Measurements from ENCODE around the gene ACSS2. TPM values are rescaled to one million over a fixed set of nuclear protein-coding genes. Genes with fewer than 3 reads are reported as not detected.

The ACSS2 gene
- total RNA-seq, 4 donors from 2014 or later: 58.9 to 114 (median 85.3) TPM

- no peaks in the 10 kb centered on the region for H3K9me3 ChIP-seq
- H3K4me1 ChIP-seq: peaks cover 33% of the 10 kb centered on the region
- peak overlapping the region; percentile 68 for H3K4me3 ChIP-seq
- no peak overlapping the region for H3K27ac ChIP-seq
- no peaks in the 10 kb centered on the region for H3K36me3 ChIP-seq
- no peak for TF ChIP-seq POLR2AphosphoS5 (IDR thresholded peaks at IDR 0.05)
- TF ChIP-seq, protein P1, sequence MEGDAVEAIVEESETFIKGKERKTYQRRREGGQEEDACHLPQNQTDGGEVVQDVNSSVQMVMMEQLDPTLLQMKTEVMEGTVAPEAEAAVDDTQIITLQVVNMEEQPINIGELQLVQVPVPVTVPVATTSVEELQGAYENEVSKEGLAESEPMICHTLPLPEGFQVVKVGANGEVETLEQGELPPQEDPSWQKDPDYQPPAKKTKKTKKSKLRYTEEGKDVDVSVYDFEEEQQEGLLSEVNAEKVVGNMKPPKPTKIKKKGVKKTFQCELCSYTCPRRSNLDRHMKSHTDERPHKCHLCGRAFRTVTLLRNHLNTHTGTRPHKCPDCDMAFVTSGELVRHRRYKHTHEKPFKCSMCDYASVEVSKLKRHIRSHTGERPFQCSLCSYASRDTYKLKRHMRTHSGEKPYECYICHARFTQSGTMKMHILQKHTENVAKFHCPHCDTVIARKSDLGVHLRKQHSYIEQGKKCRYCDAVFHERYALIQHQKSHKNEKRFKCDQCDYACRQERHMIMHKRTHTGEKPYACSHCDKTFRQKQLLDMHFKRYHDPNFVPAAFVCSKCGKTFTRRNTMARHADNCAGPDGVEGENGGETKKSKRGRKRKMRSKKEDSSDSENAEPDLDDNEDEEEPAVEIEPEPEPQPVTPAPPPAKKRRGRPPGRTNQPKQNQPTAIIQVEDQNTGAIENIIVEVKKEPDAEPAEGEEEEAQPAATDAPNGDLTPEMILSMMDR (IDR thresholded peaks at IDR 0.05): no peak
- no peak for DNase-seq (ENCODE audit: low spot score in 2 of 2)
- H3K27me3 ChIP-seq: no peaks in the 10 kb centered on the region
- 97% methylated on average over 7 of the region's 7 CpGs for WGBS
Observed at GRCh38 chr20:34871320-34871926, 5.0 kb upstream of the ACSS2 start.

DNA sequence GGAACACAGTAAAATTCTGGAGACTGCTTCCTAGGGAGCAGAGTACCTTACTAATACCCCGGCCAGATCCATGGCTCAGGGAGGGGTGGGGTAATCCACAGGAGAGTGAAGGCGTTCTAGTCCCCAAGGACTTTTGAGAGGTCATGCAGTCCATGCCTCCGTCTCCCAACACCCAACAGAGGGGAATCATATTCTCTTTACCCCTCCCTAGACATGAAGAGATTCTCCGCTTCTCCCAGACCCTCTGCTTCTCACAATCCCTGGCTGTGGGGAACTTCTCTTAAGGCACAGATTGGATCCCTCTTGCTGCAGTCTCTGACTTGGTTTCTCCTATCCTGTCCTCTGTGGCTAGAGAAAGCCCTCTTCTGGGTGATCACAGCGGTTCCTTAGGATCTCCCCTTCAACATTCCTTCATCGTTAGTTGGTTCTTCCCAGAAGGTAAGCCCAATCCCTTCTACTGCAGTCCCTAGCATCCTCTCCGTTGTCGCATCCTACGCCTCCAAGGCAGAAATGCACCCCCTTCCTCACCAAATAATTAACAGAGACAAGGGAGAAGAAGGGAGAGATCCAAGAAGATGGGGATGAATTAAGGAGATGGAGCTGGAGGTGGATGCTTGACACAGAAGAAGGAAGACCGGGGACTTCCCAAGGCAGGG is 4.3 kb upstream of the ACSS2 start:
- Histone ChIP-seq H3K27me3 (no peaks in the 10 kb centered on the region), H3K9me3 (no peaks in the 10 kb centered on the region), H3K4me1 (peaks cover 37% of the 10 kb centered on the region), H3K4me3 (peak overlapping the region; percentile 68), H3K27ac (no peak overlapping the region), H3K36me3 (no peaks in the 10 kb centered on the region)
- no peak for DNase-seq (ENCODE audit: low spot score in 2 of 2)
- TF ChIP-seq, protein P1 (IDR thresholded peaks at IDR 0.05): no peak
- no peak for TF ChIP-seq POLR2A (IDR thresholded peaks at IDR 0.05)
- no peak for TF ChIP-seq POLR2AphosphoS5 (IDR thresholded peaks at IDR 0.05)
- no peak for TF ChIP-seq EP300 (IDR thresholded peaks at IDR 0.05)
- WGBS: 38% methylated on average over 10 of the region's 10 CpGs

DNA sequence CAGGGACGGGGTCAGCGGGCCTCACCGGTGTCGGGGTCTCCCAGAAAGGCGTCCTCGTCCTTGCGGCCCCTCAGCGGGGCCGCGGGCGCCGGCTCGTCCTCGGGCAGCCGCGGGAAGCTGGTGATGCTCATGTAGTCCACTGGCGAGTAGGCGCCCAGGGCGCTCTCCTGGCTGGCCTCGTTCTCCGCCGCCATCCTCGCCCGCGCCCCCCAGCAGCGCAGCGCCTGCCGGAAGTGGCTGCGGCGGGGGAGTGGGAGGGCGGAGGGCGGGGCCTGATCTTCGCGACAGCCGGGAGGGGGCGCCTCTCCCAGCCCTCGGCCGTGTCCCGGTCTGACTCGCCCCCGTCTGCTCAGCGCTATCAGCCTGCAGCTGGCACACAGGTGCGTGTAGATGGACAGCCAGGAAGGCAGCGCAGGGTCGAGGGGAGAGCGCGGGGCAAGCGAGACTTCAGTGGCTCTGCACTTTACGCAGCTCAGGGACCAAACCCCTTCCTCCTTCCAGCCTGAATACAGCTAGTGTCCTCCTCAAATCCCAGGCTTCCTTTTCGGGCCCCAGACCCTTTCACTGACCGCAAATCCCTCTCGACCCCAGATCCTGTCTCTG is 3.7 kb upstream of the ACSS2 start, which contains the start of gene GGT7:
TSS of gene GGT7 (minus strand) at position 235 of the 603 bp plus-strand sequence. CDS start at position 194, 41 bp downstream.
- H3K27ac ChIP-seq: no peak within 1 kb of the TSS
- H3K36me3 ChIP-seq: no peaks in the 10 kb centered on the region
- TF ChIP-seq, protein P1 (IDR thresholded peaks at IDR 0.05): peak in 1 of 2 donors; percentile 86
- TF ChIP-seq POLR2AphosphoS5 (IDR thresholded peaks at IDR 0.05): peak in 2 of 3 donors; percentile 37 to 44
- no peak for TF ChIP-seq EP300 (IDR thresholded peaks at IDR 0.05)
- H3K27me3 ChIP-seq: no peaks in the 10 kb centered on the region
- H3K4me1 ChIP-seq: peaks cover 43% of the 10 kb centered on the region
- no peaks in the 10 kb centered on the region for H3K9me3 ChIP-seq
- WGBS: under 1% methylated on average over 24 of the region's 52 CpGs
- H3K4me3 ChIP-seq: peak within 1 kb of the TSS; percentile 68
- DNase-seq (ENCODE audit: low spot score in 2 of 2): peak; percentile 83 to 92

DNA sequence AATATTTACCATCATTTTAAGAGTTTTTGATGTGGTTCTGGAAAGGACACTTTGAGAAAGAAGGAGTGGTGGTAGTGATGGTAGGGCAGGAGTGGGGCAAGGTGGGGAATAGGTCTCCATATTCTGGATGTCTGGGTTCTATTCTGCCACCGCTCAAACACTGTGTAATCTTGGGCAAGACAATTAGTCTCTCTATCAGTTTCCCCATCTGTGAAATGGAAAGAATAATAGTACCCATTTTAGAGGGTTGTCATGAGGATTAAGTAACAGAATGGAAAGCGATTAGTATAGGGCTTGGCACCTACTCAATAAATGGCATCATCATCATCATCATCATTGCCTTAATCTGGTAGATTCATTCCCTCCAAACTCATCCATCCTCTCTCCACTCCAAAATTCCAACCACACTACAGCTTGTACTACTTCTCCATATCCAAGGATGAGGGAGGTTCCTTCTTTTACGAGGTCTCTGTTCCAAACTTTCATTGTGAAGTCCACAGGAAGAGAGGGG is 2.8 kb upstream of the ACSS2 start:
- no peak for DNase-seq (ENCODE audit: low spot score in 2 of 2)
- no peak overlapping the region for H3K27ac ChIP-seq
- H3K9me3 ChIP-seq: no peaks in the 10 kb centered on the region
- WGBS: 58% methylated on average over 3 of the region's 3 CpGs
- H3K27me3 ChIP-seq: no peaks in the 10 kb centered on the region
- no peak for TF ChIP-seq EP300 (IDR thresholded peaks at IDR 0.05)
- TF ChIP-seq POLR2AphosphoS5 (IDR thresholded peaks at IDR 0.05): no peak
- TF ChIP-seq, protein P1 (IDR thresholded peaks at IDR 0.05): no peak
- no peak for TF ChIP-seq POLR2A (IDR thresholded peaks at IDR 0.05)
- H3K4me3 ChIP-seq: no peak overlapping the region
- no peaks in the 10 kb centered on the region for H3K36me3 ChIP-seq
- peaks cover 50% of the 10 kb centered on the region for H3K4me1 ChIP-seq

DNA sequence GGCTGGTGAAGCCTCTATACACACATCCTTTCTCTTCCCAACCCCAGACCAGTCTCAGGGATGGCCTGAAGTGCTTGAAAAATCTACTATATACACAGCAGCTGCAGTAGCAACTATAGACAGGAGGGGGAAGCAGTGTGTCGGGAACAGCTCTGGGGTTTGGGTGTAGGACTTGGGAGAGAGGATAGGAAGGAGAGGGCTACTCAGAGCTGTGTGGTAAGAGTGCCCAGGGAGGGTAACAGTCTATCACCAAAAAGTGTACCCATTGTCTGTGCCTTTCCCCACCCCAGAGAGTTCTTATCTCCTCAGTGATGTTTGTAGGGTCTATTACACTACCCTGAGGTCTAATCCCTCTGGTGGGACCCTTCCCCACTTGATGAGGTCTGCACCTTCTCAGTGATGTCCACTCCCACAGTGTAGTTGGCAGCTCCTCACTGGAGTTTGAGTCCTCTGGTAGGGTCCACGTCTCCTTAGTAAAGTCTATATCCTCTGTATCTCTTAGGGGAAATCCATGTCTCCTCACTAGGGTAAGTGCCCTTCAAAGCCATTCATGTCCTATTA is 2.2 kb upstream of the ACSS2 start:
- whole genome bisulfite sequencing: 35% methylated on average over 2 of the region's 2 CpGs
- no peaks in the 10 kb centered on the region for H3K36me3 ChIP-seq
- peaks cover 51% of the 10 kb centered on the region for H3K4me1 ChIP-seq
- no peaks in the 10 kb centered on the region for H3K9me3 ChIP-seq
- peak in 1 of 2 donors; percentile 82 for DNase-seq (ENCODE audit: low spot score in 2 of 2)
- H3K27ac ChIP-seq: no peak overlapping the region
- no peaks in the 10 kb centered on the region for H3K27me3 ChIP-seq
- TF ChIP-seq, protein P1 (IDR thresholded peaks at IDR 0.05): peak; percentile 89
- no peak for TF ChIP-seq EP300 (IDR thresholded peaks at IDR 0.05)
- H3K4me3 ChIP-seq: no peak overlapping the region
